Heart right ventricle (tissue), 16 donors: ENCODE data around the gene LSAMP. TPM values are rescaled to one million over a fixed set of nuclear protein-coding genes. Genes with fewer than 3 reads are reported as not detected.

ENCODE experiments used
- ATAC-seq, 8 donors: fragments of 200-7000 bp; cut with Tn5 transposase; one replicate each; pipeline ENCODE4 v1.9.1; 2020; ENCODE audit warnings: mild to moderate bottlenecking in 8 of 8, moderate library complexity in 8 of 8, moderate number of reproducible peaks in 1 of 8
- DNase-seq, 2 donors: peaks; one replicate each; pipeline ENCODE4 v3.0.0-alpha.2; 2020
- H3K27ac ChIP-seq, 10 donors: fragments of 200-600 bp; sonication (generic) in 2 of 10; one replicate each; pipeline versions ENCODE4 v1.5.0 to v1.8.0; 2020 to 2022; ENCODE audit warnings: mild to moderate bottlenecking in 3 of 10
- H3K27me3 ChIP-seq, 7 donors: fragments of 200-600 bp; one replicate each; pipeline ENCODE4 v1.8.0; 2021 to 2022; ENCODE audit warnings: mild to moderate bottlenecking in 2 of 7
- H3K36me3 ChIP-seq, 9 donors: fragments of 200-600 bp; sonication (generic) in 1 of 9; one replicate each; pipeline versions ENCODE4 v1.5.0 to v1.8.0; 2020 to 2022; ENCODE audit warnings: mild to moderate bottlenecking in 2 of 9
- H3K4me1 ChIP-seq, 9 donors: fragments of 200-600 bp; sonication (generic) in 1 of 9; one replicate each; pipeline versions ENCODE4 v1.5.0 to v1.8.0; 2020 to 2022; ENCODE audit warnings: mild to moderate bottlenecking in 4 of 9
- H3K4me3 ChIP-seq, 10 donors: fragments of 200-600 bp; sonication (generic) in 2 of 10; one replicate each; pipeline versions ENCODE4 v1.5.0 to v1.8.0; 2020 to 2022; ENCODE audit warnings: mild to moderate bottlenecking in 7 of 10, moderate library complexity in 2 of 10
- H3K9me3 ChIP-seq, 11 donors: fragments of 200-600 bp in 10 of 11; sonication (generic) in 2 of 11; one replicate each; pipeline versions ENCODE4 v1.5.0 to v1.8.0; 2013 to 2022; ENCODE audit warnings: mild to moderate bottlenecking in 2 of 11, control low read depth in 1 of 11, moderate library complexity in 1 of 11
- WGBS, 2 donors: extraction: QIAGEN DNeasy Blood & Tissue Kit; methylation state at CpG; one replicate each; pipeline ENCODE4 v1.1.7; 2013; ENCODE audit warnings: inconsistent platforms in 1 of 2; 5-methylcytosine and 5-hydroxymethylcytosine counted together
- intact Hi-C, 10 donors: fragments of 100-400 bp; cut with DNase I; formaldehyde crosslinking; loops; one replicate each; pipeline versions ENCODE4 v1.11.1 to v1.14.2; 2022
- polyA plus RNA-seq, 2 donors: library from polyadenylated mRNA; stranded (reverse); fragments of 200-250 nt; gene quantifications; one replicate each; pipeline ENCODE4 v1.2.3, GENCODE V29; 2013
- total RNA-seq, 10 donors: library from RNA; stranded (reverse); fragmentation: NEBNext Ultra II Directional in 3 of 10; extraction: Animal tissue kit (Norgen Biotek cat#: 25700) in 3 of 10; gene quantifications; one replicate each; pipeline versions ENCODE4 v1.2.1 to v1.2.4, GENCODE V29; 2021 to 2023
- TF ChIP-seq, protein P1 (sequence below), 9 donors: fragments of 200-600 bp; sonication (generic) in 2 of 9; IDR thresholded peaks; one replicate each; pipeline versions ENCODE4 v1.5.0 to v1.8.0; 2021 to 2022; ENCODE audit warnings: antibody characterized with exemption in 9 of 9, mild to moderate bottlenecking in 5 of 9, moderate library complexity in 1 of 9
- donor health status: Arrhythmogenic right ventricular cardiomyopathy.
- donor health status: ischemic (EF 13 %, LVEDD 7.1; RV severe dilation, severe dysfunction).
- donor health status: healthy with polysubstance abuse.
- donor health status: DM: no; HTN: yes; CAD: no.
- donor health status: DM: no; HTN: no; CAD: no.
- donor health status: ischemic (EF 25% LVEDD 6.9; RV normal size, moderate dysfunction).
- donor health status: ischemic (EF 25% LVEDD 5.7; RV mildly dilated, moderate dysfunction).
- donor health status: healthy.
- donor health status: DM: yes; HTN: yes; CAD: no.
- donor health status: Ischemic cardiomyopathy.
- donor health status: ischemic (EF 35%, LVEDD 5.7; RV mildly dilated, moderate dysfunction).
- donor health status: nonischemic (EF 11% LVEDD 7.7; RV severe dilation, severe dysfunction).
- donor health status: DM: yes; HTN: yes; CAD: no.
- donor health status: PGD.
- donor health status: ischemic (EF 29% LVEDD 5.4; RV normal size, mild dysfunction).
- donor health status: nonischemic (EF 23%, LVEDD 6.1; RV moderate dilation, normal function).

The LSAMP gene
- total and polyA plus RNA-seq, 12 donors = 0.51 to 9.0 (median 5.4) TPM

DNA sequence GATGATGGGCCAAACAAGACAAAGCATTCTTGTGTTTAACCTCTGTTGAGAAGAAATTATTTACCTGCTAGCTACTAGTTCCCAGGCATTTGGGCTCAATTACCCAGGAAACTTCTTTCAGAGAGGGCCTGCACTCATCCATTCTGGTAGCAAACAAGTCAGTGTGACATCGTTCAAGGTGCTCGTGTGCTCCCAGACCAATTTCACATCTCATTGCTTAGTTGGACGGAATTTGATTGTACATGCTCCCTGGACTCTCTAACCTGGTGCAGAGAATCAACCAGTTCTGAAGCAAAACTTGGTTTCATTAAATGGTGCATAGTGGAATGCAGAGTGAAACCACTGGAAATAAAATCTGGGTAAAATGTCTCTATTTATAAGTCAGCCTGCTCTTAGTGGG, 392.7 kb downstream of the LSAMP start:
- no peaks in the 10 kb centered on the region for H3K9me3 ChIP-seq
- TF ChIP-seq, protein P1, sequence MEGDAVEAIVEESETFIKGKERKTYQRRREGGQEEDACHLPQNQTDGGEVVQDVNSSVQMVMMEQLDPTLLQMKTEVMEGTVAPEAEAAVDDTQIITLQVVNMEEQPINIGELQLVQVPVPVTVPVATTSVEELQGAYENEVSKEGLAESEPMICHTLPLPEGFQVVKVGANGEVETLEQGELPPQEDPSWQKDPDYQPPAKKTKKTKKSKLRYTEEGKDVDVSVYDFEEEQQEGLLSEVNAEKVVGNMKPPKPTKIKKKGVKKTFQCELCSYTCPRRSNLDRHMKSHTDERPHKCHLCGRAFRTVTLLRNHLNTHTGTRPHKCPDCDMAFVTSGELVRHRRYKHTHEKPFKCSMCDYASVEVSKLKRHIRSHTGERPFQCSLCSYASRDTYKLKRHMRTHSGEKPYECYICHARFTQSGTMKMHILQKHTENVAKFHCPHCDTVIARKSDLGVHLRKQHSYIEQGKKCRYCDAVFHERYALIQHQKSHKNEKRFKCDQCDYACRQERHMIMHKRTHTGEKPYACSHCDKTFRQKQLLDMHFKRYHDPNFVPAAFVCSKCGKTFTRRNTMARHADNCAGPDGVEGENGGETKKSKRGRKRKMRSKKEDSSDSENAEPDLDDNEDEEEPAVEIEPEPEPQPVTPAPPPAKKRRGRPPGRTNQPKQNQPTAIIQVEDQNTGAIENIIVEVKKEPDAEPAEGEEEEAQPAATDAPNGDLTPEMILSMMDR (IDR thresholded peaks at IDR 0.05) = no peak
- H3K27me3 ChIP-seq = no peaks in the 10 kb centered on the region
- 88% methylated on average over 3 of the region's 3 CpGs for WGBS, 2 donors
- no peak overlapping the region for H3K4me3 ChIP-seq
- no peak for ATAC-seq
- H3K36me3 ChIP-seq = no peaks in the 10 kb centered on the region
- H3K4me1 ChIP-seq = peaks cover 0 to 7% (median 0%) of the 10 kb centered on the region in 9 donors
- intact Hi-C loops = loop anchor here in 1 of 10 donors (5.0 kb wide), 1 partner anchor 770 kb away; no protein-coding TSS in a partner anchor
- no peak for DNase-seq
- H3K27ac ChIP-seq = no peak overlapping the region

DNA sequence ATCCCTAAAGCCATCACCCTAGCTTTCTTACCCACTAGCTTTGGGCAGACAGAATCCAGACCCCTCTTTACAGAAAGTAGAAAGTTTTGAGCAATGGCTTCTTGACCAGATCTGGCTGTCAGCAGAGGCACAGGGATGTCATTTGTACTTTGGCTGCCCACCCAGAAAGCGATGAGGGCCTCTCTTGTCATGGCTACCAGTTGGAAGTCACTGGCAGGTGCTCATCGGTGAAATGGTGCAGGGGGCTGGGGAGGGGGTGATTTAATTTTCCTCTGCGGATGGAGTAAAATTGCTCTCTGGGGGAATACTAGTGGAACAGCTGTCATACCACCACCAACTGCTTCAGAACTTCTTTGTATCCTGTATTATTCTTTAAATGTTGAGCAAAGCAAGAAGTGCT, 393.7 kb downstream of the LSAMP start:
- H3K27me3 ChIP-seq = no peaks in the 10 kb centered on the region
- intact Hi-C loops = loop anchor here in 1 of 10 donors (5.0 kb wide), 1 partner anchor 771 kb away; no protein-coding TSS in a partner anchor
- no peak for DNase-seq
- no peaks in the 10 kb centered on the region for H3K9me3 ChIP-seq
- TF ChIP-seq, protein P1 (IDR thresholded peaks at IDR 0.05) = no peak
- no peak for ATAC-seq
- peaks cover 0 to 7% (median 0%) of the 10 kb centered on the region in 9 donors for H3K4me1 ChIP-seq
- H3K4me3 ChIP-seq = no peak overlapping the region
- 70 to 76% methylated on average over 3 of the region's 3 CpGs for WGBS, 2 donors
- H3K36me3 ChIP-seq = no peaks in the 10 kb centered on the region
- no peak overlapping the region for H3K27ac ChIP-seq

DNA sequence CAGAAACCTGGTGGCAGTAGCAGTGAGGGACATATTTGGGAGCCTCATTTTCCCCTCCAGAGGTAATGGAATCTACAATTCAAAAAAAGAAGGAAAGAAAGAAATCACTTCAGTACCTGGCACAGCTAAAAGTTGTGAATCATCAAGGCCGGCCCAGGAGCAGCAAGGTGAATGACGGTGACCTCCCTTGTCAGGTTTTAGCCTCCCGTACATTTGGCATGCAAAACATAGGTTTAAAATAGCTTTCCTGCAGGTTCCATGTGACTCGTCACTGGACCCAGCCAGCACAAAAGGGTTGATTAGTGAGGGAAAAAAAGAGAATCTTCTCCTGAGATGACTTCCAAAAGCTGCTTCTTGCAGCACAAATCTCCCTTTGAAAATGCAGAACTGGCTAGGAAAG, 394.2 kb downstream of the LSAMP start:
- no peaks in the 10 kb centered on the region for H3K9me3 ChIP-seq

DNA sequence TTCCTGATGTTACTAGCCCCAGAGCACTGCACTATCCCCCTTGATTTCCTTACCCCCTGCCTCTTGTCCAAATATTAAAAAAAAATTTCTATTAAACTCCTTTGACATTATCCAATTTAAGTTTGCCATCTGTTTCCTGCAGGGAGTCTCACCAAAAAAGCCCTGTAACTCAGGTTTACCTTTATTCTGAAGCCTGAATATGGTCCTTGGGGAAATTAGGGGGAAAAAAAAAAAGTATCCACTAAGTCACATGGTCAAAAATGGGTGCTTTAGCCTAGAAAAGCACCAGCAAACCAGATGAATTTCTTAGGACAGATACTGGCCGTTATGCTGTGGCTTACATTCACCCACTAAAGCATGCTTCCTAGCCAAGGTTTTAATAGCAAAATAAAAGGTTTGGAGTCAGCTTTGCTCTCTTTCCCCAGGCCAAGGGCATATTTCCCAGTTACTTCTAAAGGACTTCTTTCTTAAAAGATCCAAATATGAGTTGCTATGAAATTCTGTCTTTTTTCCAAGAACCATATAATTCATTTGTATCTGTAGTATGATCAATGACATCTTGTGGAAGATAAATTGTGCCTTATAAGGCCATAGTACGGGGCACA, 394.9 kb downstream of the LSAMP start:
- Histone ChIP-seq H3K9me3 (no peaks in the 10 kb centered on the region), H3K4me3 (no peak overlapping the region), H3K4me1 (peaks cover 0 to 7% (median 0%) of the 10 kb centered on the region in 9 donors), H3K27ac (no peak overlapping the region), H3K36me3 (no peaks in the 10 kb centered on the region), H3K27me3 (no peaks in the 10 kb centered on the region)
- intact Hi-C loops = loop anchor here in 1 of 10 donors (5.0 kb wide), 1 partner anchor 772 kb away; no protein-coding TSS in a partner anchor
- TF ChIP-seq, protein P1 (IDR thresholded peaks at IDR 0.05) = no peak
- DNase-seq (no peak), ATAC-seq (no peak)
- 58 to 73% methylated on average over 2 of the region's 2 CpGs for WGBS, 2 donors

More for the DNA sequence above, 394.2 kb downstream of the LSAMP start:
- peaks cover 0 to 7% (median 0%) of the 10 kb centered on the region in 9 donors for H3K4me1 ChIP-seq
- TF ChIP-seq, protein P1 (IDR thresholded peaks at IDR 0.05) = no peak
- DNase-seq (no peak), ATAC-seq (peak in 1 of 8 donors; percentile 53)
- intact Hi-C loops = loop anchor here in 1 of 10 donors (5.0 kb wide), 1 partner anchor 771 kb away; no protein-coding TSS in a partner anchor
- WGBS, 2 donors = 33 to 45% methylated on average over 4 of the region's 4 CpGs
- no peak overlapping the region for H3K4me3 ChIP-seq
- H3K36me3 ChIP-seq = no peaks in the 10 kb centered on the region
- no peaks in the 10 kb centered on the region for H3K27me3 ChIP-seq
- H3K27ac ChIP-seq = no peak overlapping the region
